Measurements from ENCODE around the gene GPC6.

GPC6 gene

DNA sequence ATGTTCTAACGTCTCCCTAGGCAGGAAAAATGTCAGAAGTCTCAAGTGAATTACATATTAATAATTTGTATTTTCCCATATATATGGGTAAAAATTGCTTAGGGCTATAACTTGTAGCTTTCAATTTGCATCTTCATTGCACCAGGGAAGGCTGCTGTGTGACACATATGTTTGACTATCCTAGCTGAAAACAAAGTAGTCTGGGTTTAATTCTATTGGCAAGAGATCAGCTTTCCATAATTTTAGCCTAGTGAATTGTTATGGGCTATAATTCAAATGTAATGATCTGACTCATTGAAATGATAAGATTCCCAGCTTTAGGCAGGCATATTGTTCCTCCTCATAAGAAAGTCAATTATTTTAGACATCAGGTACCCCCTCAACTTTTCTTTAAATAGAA, 699.8 kb downstream of the GPC6 start:
- DNase-seq (ENCODE audit: low read depth), result no peak

DNA sequence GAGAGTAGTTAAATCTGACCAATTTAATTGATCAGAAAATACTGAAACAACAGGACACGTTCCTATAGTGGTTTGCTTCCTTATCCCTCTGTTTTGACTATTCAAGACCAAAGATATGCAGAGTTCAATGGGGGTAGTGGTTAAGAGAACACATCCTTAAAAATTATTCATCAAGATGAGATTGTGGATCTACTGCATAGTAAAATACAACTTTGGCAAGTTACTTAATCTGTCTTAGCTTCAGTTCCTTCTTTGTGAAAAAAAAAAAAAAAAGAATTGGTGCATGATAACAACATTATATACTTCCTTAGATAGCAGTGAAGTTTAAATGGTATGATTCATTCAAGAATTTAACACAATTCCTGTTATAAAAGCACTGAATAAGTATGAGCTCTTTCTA, 700.8 kb downstream of the GPC6 start:
- DNase-seq (ENCODE audit: low read depth), result no peak

DNA sequence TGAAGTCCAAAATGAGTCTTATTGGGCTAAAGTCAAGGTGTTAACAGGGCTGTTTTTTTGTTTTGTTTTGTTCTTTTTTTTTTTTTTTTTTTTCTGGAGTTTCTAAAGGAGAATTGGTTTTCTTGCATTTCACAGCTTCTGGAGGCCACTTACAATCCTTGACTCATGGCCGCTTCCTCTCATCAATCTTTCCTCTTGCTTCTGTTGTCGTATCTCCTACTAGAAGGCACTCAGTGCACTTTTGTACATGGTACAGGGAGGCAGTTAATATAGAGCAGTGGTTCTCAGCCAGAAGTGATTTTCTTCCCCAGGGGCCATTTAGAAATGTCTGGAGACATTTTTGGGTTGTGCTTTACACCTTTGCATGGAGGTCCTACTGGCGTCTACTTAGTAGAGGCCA, 706.3 kb downstream of the GPC6 start:
- DNase-seq (ENCODE audit: low read depth), result no peak

DNA sequence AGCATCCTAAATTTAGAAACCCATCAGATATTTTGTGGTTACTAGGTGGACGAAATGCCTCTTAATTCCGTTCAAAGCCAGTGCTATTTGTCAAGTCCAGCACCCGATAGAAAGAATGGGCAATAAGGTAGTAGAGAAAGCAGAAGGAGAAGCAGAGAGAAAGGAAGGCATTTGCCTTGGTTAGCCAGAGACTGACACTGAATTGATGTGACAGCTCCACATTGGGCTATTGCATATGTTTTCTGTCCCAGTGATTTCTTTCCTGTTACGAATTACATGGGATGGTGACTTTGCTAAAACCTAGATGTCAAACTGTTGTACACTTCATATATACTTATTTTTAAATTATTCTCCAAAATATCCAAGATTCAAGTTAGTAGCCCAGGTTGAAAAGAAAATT, 710.3 kb downstream of the GPC6 start:
- DNase-seq (ENCODE audit: low read depth), result no peak

DNA sequence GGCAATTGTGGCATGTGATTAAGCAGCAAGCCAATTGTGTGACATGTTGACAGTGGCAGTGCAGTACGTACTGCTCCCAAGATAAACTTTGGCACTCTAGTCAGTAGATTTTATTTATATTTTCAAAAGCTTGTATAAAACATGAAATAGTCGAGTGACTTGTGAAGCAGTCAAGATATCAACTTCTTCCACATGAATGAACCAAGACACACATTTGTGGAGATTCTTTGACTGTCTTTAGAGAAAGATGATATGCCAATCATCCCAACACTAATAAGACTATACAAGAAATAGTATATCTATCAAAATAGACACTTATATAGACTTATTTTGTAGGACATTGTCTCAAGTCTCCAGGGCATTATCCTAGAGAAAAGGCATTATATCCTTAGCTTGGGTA, 714.8 kb downstream of the GPC6 start:
- no peak for DNase-seq (ENCODE audit: low read depth)

DNA sequence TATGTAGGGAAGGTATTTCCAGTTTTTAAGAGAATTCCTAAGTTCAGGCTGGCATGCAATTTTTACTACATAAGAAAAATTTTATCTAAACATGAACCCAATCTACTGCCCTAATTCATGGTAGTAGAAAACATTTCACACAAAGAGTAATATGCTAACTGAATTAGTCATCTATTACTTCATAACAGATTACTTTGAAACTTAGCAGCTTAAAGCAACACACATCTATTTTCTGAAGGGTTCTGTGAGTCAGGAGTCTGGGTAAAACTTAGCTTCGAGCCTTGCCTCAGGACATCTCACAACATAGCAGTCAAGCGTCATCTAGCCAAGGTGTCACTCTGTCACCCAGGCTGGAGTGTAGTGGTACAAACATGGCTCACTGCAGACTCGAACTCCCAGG, 715.4 kb downstream of the GPC6 start:
- no peak for DNase-seq (ENCODE audit: low read depth)

GRCh38 chr13:93945621-93946020, 719.0 kb downstream of the GPC6 start:
- DNase-seq (ENCODE audit: low read depth), result no peak

DNA sequence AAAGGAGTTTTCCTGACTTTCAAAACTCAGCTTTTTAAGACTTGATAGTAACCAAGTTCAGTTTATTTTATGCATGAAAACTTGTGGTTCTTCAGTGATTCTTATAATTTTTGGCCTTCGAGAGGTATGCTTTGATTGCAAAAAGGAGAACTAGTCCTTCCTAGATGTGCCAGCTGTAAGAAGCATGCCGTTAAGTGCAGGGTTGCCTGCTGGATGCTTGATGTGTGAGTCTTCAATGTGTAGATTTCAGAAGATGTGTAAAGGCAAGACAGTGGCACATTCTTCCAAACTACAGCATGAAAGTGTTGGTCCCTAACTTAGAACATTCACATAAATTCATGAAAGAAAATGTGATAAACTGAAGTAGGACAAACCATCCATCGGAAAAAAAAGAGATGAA, 720.4 kb downstream of the GPC6 start:
- no peak for DNase-seq (ENCODE audit: low read depth)

GRCh38 chr13:93947651-93948050, 721.0 kb downstream of the GPC6 start:
- no peak for DNase-seq (ENCODE audit: low read depth)

DNA sequence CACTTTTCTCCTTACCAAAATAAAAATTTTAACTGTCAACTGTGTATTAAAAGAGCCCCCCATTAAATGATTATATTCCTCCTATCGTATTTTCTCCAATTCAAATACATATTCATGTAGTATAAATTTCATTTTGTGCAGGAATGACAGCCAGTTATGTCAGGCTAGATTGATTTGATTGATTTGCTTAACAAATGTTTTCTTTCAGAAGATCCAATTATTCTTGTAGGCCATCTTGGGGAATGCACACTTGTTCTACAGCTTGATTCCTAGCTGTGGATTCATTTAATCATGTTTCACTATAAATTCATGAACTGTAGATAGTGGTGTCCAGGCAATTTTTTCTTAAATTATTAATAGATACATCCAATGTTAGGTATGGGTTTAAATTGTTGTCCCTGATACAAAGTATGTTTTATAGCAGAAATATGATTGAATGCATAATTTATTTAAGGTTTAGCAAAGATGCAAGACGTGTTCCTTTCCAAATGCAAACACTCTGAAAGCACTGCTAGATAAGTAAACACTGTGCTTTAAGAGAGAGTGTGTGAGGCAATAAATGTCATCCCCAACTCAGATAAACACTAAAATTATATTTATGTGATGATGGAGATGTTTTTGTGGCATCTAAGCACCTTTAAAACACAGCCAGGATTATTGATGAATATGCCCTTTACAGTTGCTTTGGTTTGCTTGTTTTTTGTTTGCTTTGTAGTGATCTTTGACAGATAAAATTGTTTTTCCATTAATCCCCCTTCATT, 721.7 kb downstream of the GPC6 start:
- DNase-seq (ENCODE audit: low read depth), result no peak

- DNase-seq (ENCODE audit: low read depth), result no peak
These were observed 724.5 kb downstream of the GPC6 start for GRCh38 chr13:93951108-93951507.

DNA sequence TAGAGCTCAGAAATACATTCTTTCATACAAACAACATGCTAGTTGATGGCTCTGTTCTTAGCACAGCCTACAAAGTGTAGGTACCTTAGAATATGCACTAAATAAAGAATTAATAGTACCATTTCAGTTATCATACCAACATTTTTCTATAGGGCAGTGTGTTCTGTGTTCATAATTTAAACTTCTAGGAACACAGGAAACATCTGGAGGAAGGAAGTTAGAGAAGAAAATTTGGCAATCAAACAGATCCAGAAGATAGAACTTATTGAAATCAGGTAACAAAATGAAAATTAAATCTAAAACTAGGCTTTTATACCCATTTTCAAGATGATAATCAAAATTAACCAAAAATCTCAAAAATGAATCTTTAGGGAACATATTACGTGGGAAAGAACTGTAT, 725.3 kb downstream of the GPC6 start:
- no peak for DNase-seq (ENCODE audit: low read depth)

- DNase-seq (ENCODE audit: low read depth), result no peak
These were observed 727.2 kb downstream of the GPC6 start for GRCh38 chr13:93953841-93954240.

- no peak for DNase-seq (ENCODE audit: low read depth)
These were observed 729.3 kb downstream of the GPC6 start for GRCh38 chr13:93955904-93956303.

GRCh38 chr13:93956426-93956825, 729.8 kb downstream of the GPC6 start:
- no peak for DNase-seq (ENCODE audit: low read depth)

DNA sequence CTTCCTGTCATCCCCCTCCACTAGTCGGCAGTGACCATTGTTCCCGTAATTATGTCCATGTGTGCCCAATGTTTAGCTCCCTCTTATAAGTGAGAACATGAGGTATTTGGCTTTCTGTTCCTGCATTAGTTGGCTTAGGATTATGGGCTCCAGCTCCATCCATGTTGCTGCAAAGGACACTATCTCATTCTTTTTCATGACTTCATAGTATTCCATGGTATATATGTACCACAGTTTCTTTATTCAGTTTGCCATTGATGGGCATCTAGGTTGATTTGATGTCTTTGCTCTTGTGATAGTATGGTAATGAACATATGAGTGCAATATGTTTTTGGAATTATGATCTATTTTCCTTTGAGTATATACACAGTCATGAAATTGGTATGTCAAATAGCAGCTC, 730.8 kb downstream of the GPC6 start:
- no peak for DNase-seq (ENCODE audit: low read depth)

- DNase-seq (ENCODE audit: low read depth), result no peak
These were observed 733.4 kb downstream of the GPC6 start for GRCh38 chr13:93959796-93960533.

- no peak for DNase-seq (ENCODE audit: low read depth)
These were observed 736.9 kb downstream of the GPC6 start for GRCh38 chr13:93963266-93964145.

- DNase-seq (ENCODE audit: low read depth), result no peak
These were observed 737.5 kb downstream of the GPC6 start for GRCh38 chr13:93964146-93964512.

GRCh38 chr13:93965587-93965986, 739.0 kb downstream of the GPC6 start:
- DNase-seq (ENCODE audit: low read depth), result no peak

- no peak for DNase-seq (ENCODE audit: low read depth)
These were observed 739.8 kb downstream of the GPC6 start for GRCh38 chr13:93966267-93966936.

GRCh38 chr13:93967286-93967685, 740.7 kb downstream of the GPC6 start:
- DNase-seq (ENCODE audit: low read depth), result no peak

All from stimulated activated CD4-positive, alpha-beta T cell treated with anti-CD3 and anti-CD28 coated beads, Interleukin-2, amount 100 ng/mL, for 4 hours (primary cell).